ENCODE results near the gene ARHGAP21.
"Not testable (repeated sequence)": the region's sequence is repeated elsewhere in the genome, so short reads cannot be mapped to it uniquely, and the experiment has no call there.

The ARHGAP21 gene

GRCh38 chr10:24623383-24623782 is 100.3 kb downstream of the ARHGAP21 start:
- DNase-seq = no peak

DNA sequence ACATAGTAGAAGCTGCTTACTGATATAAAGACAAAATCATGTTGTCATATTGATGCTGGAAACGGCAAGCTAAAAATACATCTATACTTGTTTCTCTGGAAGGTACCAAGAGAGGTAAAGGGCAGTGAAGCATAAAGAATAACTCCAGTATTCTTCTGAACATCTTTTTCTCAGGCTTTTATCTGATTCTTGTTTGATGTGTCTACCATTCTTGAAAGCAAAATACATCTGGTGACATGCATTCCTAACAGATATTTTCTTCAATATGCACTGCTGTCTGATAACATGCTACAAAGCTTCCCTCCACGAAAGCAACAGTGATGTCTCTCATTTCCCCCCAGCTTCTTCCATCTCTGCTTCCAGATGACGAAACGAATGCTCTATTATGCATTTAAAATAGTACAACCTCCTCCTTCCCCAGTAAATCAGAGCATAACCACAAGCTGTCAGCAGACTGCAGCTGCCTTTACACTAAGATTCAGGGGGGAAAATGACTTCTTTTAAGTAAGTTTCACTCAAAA is 100.8 kb downstream of the ARHGAP21 start:
- no peak for DNase-seq

DNA sequence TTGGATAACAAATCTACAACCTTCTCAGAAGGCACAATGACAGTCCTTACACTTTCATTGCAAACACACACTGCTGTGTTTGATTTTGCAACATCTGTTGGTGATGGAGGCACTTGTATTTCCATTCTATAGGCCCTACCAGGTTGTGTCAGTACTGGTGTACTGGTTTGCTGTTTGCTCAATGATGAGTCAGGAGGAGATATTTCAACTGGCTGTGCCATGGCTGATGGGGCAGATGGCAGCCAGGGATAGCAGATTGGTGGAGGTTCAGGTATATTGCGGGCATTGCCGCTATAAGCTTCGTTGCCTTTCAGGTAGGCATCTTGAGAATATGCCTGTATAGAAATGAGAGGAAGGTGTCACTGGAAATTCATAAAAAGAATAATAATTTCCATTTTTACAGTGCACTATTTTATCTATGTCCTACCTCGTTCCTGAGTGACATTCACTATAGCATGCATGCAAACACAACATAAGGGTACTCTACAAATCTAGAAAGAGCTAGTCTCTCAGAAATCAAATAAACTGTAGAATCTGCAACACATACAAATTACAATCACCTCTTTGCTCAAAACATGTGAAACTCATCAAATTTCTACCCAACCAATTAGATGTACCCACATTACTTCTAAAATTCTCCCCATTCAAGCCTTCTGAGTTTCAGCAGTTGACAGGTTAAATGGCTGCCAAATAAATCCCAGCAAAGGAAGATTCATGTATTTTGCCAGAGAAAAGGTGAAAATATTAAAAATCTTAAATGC is 102.5 kb downstream of the ARHGAP21 start:
- DNase-seq = not testable (repeated sequence)

- not testable (repeated sequence) for DNase-seq
Observed at GRCh38 chr10:24619994-24620310, 103.7 kb downstream of the ARHGAP21 start.

DNA sequence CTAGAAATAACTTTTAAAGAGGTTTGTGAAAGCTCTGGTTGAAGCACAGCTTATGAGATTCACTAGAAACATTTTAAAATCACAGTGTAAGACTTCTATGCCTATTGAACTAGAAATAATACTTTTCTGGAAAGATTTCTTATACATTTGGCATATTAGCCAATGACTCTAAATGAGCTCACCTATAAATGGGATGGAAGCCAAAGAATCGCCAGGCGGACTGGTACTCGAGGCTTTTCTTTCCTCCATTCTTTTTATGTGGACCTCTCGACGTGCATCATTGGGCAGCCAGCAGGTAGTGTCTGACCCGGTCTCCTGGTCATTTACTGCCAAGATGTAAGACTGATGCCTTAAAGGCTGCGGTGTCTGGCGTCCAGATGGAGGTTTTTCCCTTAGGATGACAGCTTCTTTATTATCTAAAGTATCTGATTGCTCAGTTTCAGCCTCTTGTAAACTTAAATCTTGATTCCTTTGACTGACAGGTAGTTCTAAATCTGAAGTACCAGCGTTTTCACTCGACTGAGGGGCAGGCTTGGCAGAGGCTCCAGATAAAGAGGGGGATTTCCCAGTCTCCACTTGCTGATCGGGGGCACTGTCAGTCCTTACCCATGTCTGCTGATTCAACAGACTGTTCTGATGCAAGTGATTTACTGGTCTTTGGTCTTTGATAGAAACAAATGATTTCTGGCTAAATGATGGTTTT is 104.2 kb downstream of the ARHGAP21 start:
- not testable (repeated sequence) for DNase-seq

GRCh38 chr10:24618401-24618800 is 105.3 kb downstream of the ARHGAP21 start:
- no peak for DNase-seq

DNA sequence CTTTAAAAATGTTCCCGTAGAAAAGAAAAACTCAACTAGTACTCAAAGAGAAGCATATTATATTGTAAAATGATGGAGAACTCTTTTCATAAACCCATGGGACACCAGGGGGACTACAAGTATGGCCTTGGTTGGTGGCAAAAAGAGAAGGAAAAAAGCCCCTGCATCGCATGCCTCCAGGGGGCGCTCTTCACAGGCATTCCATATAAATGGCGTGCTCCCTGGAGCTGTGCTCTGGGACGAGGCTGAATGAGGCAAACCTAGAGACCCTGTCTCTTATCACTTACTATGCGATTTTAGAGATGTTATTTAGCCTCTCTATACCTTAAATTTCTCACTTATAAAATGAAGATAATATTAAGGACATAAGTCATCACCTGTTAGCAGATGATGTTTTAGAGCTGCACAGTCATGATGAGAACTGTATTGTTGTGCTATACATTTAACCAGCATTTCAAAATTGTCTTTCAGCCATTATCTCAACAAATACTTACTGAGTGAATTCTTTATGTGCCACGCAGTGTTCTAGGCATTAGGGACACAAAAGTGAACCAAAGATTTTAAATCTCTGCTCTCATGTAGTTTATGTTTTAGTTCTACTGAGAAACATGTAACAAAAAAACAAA is 105.8 kb downstream of the ARHGAP21 start:
- peak; percentile 45 for DNase-seq

DNA sequence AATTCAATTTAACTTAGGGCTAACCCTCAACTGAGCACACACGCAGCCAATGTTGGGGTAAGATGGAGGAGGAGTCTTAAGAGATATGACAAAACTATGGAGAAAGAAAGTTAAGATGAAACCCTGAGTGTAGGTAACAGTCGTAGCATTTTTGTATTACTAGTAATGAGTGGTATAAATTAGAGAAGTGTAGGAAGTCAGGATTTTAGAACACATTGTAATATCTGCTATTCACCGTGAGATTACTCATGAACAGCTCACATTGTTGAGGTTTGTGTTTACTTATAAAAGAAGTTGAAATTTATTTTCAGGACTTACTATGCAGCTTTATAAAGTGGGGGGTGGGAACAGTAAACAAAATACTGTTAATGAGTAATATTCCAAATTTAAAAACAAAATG is 107.2 kb downstream of the ARHGAP21 start:
- peak; percentile 26 for DNase-seq

- DNase-seq = peak; percentile 54
Observed at GRCh38 chr10:24606021-24606420, 117.7 kb downstream of the ARHGAP21 start.

DNA sequence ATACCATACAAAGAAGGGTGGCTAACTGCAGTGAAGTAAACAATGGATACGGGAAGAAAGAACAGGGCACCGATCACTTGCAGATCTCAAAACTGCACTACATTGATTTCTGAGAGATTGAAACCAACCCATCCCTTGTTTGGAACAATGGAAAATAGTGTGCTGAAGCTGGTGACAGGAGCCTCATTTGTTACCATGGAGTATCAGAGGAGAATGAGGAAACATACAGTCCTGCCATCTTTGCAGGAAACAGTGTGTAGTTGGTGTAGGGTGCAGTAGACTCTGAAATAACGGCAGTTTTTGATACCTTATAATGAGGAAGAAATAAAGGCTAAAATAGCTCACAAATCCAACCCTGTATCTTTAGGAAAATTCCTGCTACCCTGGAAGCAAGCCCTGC is 118.5 kb downstream of the ARHGAP21 start:
- no peak for DNase-seq

DNA sequence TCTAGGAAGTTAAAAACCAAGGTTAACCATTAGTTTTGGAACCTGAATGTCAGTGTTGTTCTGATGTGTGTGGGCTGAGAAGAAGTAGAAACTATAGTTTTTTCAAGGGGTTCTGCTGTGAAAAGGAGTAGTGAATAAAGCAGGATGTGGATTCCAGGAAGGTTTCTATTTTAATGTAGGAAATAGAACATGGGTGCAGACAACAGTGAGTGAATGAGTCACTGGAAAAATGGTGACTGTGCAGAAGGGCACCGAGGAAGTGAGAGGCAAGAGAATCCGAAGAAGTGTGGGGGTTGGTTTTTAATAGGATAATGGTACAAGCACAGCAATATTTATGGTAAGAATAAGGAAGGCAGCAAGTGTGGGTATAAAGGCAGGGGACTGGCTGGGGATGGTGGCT is 120.4 kb downstream of the ARHGAP21 start:
- peak; percentile 79 for DNase-seq

DNA sequence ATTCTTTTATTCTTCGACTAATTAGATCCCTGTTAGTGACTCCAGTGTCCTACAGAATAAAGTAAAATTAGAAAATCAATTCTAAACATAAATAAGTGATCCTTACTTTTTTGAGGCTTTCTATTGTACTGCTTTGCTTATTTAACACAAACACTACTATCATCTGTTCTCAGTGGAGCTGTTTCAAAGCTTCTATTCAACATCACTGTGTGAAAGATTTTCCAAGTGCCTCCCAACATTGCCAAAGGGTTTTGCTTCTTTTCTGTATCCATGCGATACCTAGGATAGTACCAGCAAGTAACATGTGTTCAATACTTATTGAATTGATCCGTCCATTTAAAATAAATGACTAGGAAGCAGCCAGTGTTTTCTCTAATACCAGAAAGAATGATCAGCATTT is 125.7 kb downstream of the ARHGAP21 start:
- DNase-seq = no peak

DNA sequence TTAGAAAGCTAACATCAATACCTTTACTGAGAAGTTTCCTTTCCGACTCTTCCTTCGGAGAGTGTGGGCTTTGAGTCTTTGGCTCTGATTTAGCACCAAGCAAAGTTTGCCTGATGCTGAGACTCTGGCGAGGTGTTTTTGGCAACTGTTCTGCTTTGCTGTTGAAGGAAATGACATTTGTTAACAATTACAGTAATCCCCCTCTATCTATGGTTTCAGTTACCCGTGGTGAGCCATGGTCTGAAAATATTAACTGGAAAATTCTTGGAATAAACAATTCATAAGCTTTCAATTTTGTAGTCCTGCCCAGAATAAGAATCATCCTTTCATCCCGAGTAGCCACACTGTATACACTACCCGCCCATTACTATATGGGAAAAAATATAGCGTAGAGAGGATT is 126.3 kb downstream of the ARHGAP21 start:
- no peak for DNase-seq

DNA sequence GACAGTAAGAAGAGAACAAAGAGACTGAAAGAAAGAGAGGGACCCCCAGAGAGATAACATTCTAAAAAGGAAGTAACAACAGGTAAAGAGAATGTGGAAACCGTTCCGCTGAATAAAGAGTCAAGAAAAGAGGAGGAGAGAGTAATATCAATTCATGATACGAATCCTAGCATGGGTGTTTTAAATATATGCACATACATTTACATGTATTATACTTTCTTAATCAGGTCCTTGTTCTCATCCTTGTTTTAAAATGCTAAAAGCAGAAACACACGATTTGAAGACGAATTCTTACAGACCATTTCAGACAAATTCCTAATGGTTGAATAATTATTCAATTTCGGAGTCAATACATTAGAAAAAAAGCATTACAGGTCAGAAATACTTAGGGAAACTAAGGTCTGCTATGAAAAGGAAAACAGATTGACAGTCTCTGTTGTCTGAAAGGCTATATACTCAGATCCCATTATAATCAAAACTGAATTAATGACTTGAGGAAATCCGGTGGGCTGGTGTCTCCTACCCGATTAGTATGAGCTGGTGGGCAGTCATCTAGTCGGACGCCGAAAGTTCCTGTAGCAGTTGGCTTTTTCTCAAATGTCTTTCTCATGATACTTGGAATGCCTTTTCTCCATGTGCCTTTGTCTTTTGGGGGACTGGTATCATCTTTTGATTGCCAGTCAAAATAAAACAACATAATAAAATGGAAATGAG is 127.3 kb downstream of the ARHGAP21 start:
- DNase-seq = no peak

GRCh38 chr10:24590697-24591457 is 132.8 kb downstream of the ARHGAP21 start:
- no peak for DNase-seq

GRCh38 chr10:24589265-24589664 is 134.4 kb downstream of the ARHGAP21 start:
- no peak for DNase-seq

DNA sequence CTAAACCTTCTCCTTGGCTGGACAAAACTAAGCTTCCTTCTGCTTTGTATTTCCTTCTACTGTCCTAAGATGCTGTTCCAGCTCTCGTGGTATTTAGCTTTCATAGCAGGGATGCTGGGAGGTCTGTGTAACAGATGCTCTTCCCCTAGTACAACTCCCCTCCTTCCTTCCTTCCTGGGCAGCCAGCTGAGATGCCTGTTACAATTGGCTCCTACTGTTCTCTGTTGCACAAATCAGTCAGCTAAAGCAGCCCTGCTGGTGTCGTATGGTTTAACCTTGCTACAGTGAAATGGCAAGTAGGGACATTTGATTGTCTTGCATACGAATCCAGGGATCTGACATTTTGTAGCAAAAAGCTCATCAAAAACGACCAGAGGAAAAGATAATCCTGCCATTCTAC is 143.8 kb downstream of the ARHGAP21 start:
- DNase-seq = no peak

DNA sequence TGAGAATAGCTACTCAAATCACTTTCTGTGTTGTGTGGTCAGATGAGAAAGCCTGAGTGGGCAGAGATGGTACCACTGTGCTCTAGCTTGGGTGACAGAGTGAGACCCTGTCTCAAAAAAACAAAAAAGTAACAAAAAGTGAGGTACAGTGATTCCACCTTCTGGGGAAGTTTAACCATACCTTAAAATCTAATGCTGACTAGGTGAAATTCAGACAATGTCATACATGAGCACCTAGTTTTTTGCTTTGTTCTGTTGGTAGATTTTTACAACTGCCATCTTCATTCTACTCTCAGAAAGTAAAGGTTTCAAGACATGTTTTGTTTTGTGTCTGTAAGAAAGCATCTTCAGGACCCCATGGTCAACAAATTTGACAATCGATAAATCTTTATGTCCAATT is 144.2 kb downstream of the ARHGAP21 start:
- DNase-seq = no peak

GRCh38 chr10:24575481-24576002 is 148.1 kb downstream of the ARHGAP21 start:
- no peak for DNase-seq

- no peak for DNase-seq
Observed at GRCh38 chr10:24574578-24575155, 149.0 kb downstream of the ARHGAP21 start.

DNA sequence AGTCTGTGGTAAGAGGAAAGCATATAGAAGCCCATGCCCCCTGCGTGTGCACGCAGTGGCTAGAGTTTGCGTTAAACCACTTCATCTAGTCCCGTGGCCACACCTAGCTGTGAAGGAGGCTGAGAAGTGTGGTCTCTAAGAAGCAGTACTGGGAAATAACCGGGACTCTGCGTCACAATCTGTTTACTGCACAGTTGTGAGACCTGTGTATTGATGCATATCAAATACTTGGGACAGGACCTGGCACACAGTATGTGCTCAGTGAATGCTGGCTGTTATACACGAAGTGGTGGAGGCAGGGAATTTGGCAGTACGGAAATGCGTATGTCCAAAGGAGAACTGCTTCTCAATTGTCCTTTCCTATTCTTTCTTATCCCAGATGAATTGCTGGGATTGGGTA is 149.5 kb downstream of the ARHGAP21 start:
- DNase-seq = no peak
